Coronary artery (tissue), 2 donors: ENCODE measurements around the gene ABLIM3.

ENCODE experiments used
- DNase-seq: peaks from one replicate; pipeline ENCODE4 v3.0.0-alpha.2; 2017; ENCODE audit warnings: low spot score
- H3K27ac ChIP-seq, 2 donors: fragments of 200-600 bp; sonication (generic); one replicate each; pipeline ENCODE4 v1.5.1; 2016 to 2019
- H3K4me3 ChIP-seq: fragments of 200-600 bp; sonication (generic); 2 replicates; pipeline ENCODE4 v1.5.1; 2016; ENCODE audit warnings: mild to moderate bottlenecking, moderate library complexity
- TF ChIP-seq, protein P1 (sequence below): fragments of 200-600 bp; sonication (generic); IDR thresholded peaks from one replicate; pipeline ENCODE4 v1.5.1; 2019; ENCODE audit warnings: antibody characterized with exemption

The ABLIM3 gene

DNA sequence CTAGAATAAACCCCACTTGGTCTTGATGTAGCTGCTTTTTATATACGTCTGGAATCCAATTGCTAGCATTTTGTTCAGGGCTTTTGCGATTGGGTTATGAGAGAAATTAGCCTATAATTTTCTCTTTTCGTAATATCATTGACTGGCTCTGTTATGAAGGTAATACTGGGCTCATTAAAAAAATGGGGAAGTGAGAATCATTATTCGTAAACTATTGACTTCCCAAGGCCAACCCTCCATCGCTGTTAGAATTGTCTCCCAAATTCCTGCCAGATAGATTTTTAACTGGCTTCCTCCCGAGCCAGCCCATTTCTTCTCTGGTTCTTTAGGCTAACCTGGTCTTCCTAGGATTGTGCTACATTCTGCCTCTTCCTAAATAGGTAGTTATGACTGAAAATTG, 168.1 kb downstream of the ABLIM3 start:
- no peak overlapping the region for H3K27ac ChIP-seq
- TF ChIP-seq, protein P1, sequence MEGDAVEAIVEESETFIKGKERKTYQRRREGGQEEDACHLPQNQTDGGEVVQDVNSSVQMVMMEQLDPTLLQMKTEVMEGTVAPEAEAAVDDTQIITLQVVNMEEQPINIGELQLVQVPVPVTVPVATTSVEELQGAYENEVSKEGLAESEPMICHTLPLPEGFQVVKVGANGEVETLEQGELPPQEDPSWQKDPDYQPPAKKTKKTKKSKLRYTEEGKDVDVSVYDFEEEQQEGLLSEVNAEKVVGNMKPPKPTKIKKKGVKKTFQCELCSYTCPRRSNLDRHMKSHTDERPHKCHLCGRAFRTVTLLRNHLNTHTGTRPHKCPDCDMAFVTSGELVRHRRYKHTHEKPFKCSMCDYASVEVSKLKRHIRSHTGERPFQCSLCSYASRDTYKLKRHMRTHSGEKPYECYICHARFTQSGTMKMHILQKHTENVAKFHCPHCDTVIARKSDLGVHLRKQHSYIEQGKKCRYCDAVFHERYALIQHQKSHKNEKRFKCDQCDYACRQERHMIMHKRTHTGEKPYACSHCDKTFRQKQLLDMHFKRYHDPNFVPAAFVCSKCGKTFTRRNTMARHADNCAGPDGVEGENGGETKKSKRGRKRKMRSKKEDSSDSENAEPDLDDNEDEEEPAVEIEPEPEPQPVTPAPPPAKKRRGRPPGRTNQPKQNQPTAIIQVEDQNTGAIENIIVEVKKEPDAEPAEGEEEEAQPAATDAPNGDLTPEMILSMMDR: no peak
- no peak for DNase-seq

More for the DNA sequence above, 168.1 kb downstream of the ABLIM3 start:
- no peak overlapping the region for H3K4me3 ChIP-seq
